ENCODE measurements around the gene MYL7.
"Not testable (repeated sequence)": the region's sequence is repeated elsewhere in the genome, so short reads cannot be mapped to it uniquely, and the experiment has no call there.

The MYL7 gene

GRCh38 chr7:44141221-44141850 is at the start of gene MYL7:
Gene MYL7, minus strand, starts transcription at chr7:44141332. Its CDS starts 27 bp downstream, at chr7:44141305.
- no peak for DNase-seq (ENCODE audit: low spot score)

- DNase-seq (ENCODE audit: low spot score) = no peak
Measured at GRCh38 chr7:44189993-44190872, 49.1 kb upstream of the MYL7 start.

GRCh38 chr7:44189286-44189992 is 48.3 kb upstream of the MYL7 start, which contains the start of gene GCK:
Gene GCK, minus strand, starts transcription at chr7:44189439. Its CDS starts 486 bp downstream, at chr7:44188953.
- no peak for DNase-seq (ENCODE audit: low spot score)

- no peak for DNase-seq (ENCODE audit: low spot score)
Measured at GRCh38 chr7:44188480-44189225, 47.5 kb upstream of the MYL7 start.

GRCh38 chr7:44187636-44188416 is 46.7 kb upstream of the MYL7 start:
- DNase-seq (ENCODE audit: low spot score) = no peak

GRCh38 chr7:44186736-44187135 is 45.6 kb upstream of the MYL7 start:
- no peak for DNase-seq (ENCODE audit: low spot score)

GRCh38 chr7:44185729-44186128 is 44.6 kb upstream of the MYL7 start:
- no peak for DNase-seq (ENCODE audit: low spot score)

- no peak for DNase-seq (ENCODE audit: low spot score)
Measured at GRCh38 chr7:44184873-44185446, 43.8 kb upstream of the MYL7 start.

- no peak for DNase-seq (ENCODE audit: low spot score)
Measured at GRCh38 chr7:44184206-44184872, 43.2 kb upstream of the MYL7 start.

- no peak for DNase-seq (ENCODE audit: low spot score)
Measured at GRCh38 chr7:44183386-44183785, 42.3 kb upstream of the MYL7 start.

GRCh38 chr7:44182827-44183226 is 41.7 kb upstream of the MYL7 start:
- DNase-seq (ENCODE audit: low spot score) = no peak

- DNase-seq (ENCODE audit: low spot score) = no peak
Measured at GRCh38 chr7:44180631-44181030, 39.5 kb upstream of the MYL7 start.

GRCh38 chr7:44177570-44178131 is 36.5 kb upstream of the MYL7 start:
- no peak for DNase-seq (ENCODE audit: low spot score)

- DNase-seq (ENCODE audit: low spot score) = no peak
Measured at GRCh38 chr7:44176486-44176885, 35.4 kb upstream of the MYL7 start.

GRCh38 chr7:44175730-44176129 is 34.6 kb upstream of the MYL7 start:
- no peak for DNase-seq (ENCODE audit: low spot score)

GRCh38 chr7:44174694-44174948 is 33.5 kb upstream of the MYL7 start:
- DNase-seq (ENCODE audit: low spot score) = not testable (repeated sequence)

GRCh38 chr7:44173911-44174693 is 33.0 kb upstream of the MYL7 start:
- DNase-seq (ENCODE audit: low spot score) = no peak

GRCh38 chr7:44172803-44173424 is 31.8 kb upstream of the MYL7 start:
- DNase-seq (ENCODE audit: low spot score) = no peak

- no peak for DNase-seq (ENCODE audit: low spot score)
Measured at GRCh38 chr7:44172352-44172751, 31.2 kb upstream of the MYL7 start.

Measured in CD4-positive, alpha-beta T cell treated with Interleukin-6 at 100 ng/mL for 8 hours (primary cell).